HepG2 (cell line): ENCODE measurements around the gene SLC5A6. TPM values are rescaled to one million over a fixed set of nuclear protein-coding genes. Genes with fewer than 3 reads are reported as not detected.

Source experiments
- ARNTL ChIP-seq: sonication (generic); formaldehyde crosslinking; IDR thresholded peaks from 2 replicates; pipeline ENCODE4 v1.4.0; 2020; ENCODE audit warnings: mild to moderate bottlenecking, missing genetic modification reagents
- ASH2L ChIP-seq: fragments of 300-600, 200-600 bp; sonication (generic); IDR thresholded peaks from 2 replicates; pipeline ENCODE4 v1.7.0; 2017; ENCODE audit warnings: low read depth, mild to moderate bottlenecking, moderate library complexity, mixed read lengths, low read length; ENCODE audit not compliant: insufficient read length
- CC2D1A ChIP-seq: sonication (generic); formaldehyde crosslinking; IDR thresholded peaks from 2 replicates; pipeline ENCODE4 v1.8.1; 2023; ENCODE audit warnings: mild to moderate bottlenecking, missing genetic modification reagents
- EEA1 ChIP-seq: sonication (generic); formaldehyde crosslinking; IDR thresholded peaks from 2 replicates; pipeline ENCODE4 v1.5.1; 2020; ENCODE audit warnings: mild to moderate bottlenecking, missing genetic modification reagents, borderline replicate concordance
- GPBP1L1 ChIP-seq: sonication (generic); formaldehyde crosslinking; IDR thresholded peaks from 2 replicates; pipeline ENCODE4 v1.5.0; 2020; ENCODE audit warnings: mild to moderate bottlenecking, missing genetic modification reagents
- MLLT10 ChIP-seq: sonication (generic); formaldehyde crosslinking; IDR thresholded peaks from 2 replicates; pipeline ENCODE4 v1.4.0; 2020; ENCODE audit warnings: missing genetic modification reagents
- NFE2L2 ChIP-seq: fragments of 150-350 bp; IDR thresholded peaks from 2 replicates; pipeline ENCODE4 v1.6.1; 2014; ENCODE audit warnings: low read length
- PHF21A ChIP-seq: sonication (generic); formaldehyde crosslinking; IDR thresholded peaks from 2 replicates; pipeline ENCODE4 v1.5.0; 2020; ENCODE audit warnings: mild to moderate bottlenecking, missing genetic modification reagents
- SMAD9 ChIP-seq: sonication (generic); formaldehyde crosslinking; IDR thresholded peaks from 2 replicates; pipeline ENCODE4 v1.5.1; 2020; ENCODE audit warnings: mild to moderate bottlenecking, missing genetic modification reagents
- STAT5B ChIP-seq: sonication (generic); formaldehyde crosslinking; IDR thresholded peaks from 2 replicates; pipeline ENCODE4 v1.4.0; 2020; ENCODE audit warnings: missing genetic modification reagents
- TAF1 ChIP-seq: sonication (generic); formaldehyde crosslinking; IDR thresholded peaks from 2 replicates; pipeline ENCODE4 v1.4.0; 2020; ENCODE audit warnings: missing genetic modification reagents
- THAP7 ChIP-seq: sonication (generic); formaldehyde crosslinking; IDR thresholded peaks from 2 replicates; pipeline ENCODE4 v1.8.1; 2023; ENCODE audit warnings: mild to moderate bottlenecking, missing genetic modification reagents
- ZNF343 ChIP-seq: sonication (generic); formaldehyde crosslinking; IDR thresholded peaks from 2 replicates; pipeline ENCODE4 v1.4.0; 2020; ENCODE audit warnings: mild to moderate bottlenecking, missing genetic modification reagents
- ZNF496 ChIP-seq: sonication (generic); formaldehyde crosslinking; IDR thresholded peaks from 2 replicates; pipeline ENCODE4 v1.8.1; 2023; ENCODE audit warnings: mild to moderate bottlenecking, moderate library complexity, missing genetic modification reagents; ENCODE audit not compliant: insufficient replicate concordance
- ZNF607 ChIP-seq: sonication (generic); formaldehyde crosslinking; IDR thresholded peaks from 2 replicates; pipeline ENCODE4 v1.5.1; 2020; ENCODE audit warnings: missing genetic modification reagents, mild to moderate bottlenecking, borderline replicate concordance
- ZNF615 ChIP-seq: sonication (generic); formaldehyde crosslinking; IDR thresholded peaks from 2 replicates; pipeline ENCODE4 v1.5.0; 2020; ENCODE audit warnings: mild to moderate bottlenecking, missing genetic modification reagents, borderline replicate concordance
- polyA plus RNA-seq, 8 experiments: library from polyadenylated mRNA; depleted of rRNA in 3 of 8; stranded (reverse) in 7 of 8; unstranded in 1 of 8; fragments of >200 nt; fragmentation: Illumina TruSeq in 4 of 8; extraction: Trizol in 4 of 8; gene quantifications; 2 replicates each; pipeline versions ENCODE4 v1.2.1 to v1.2.3, GENCODE V29; 2011 to 2016; ENCODE audit warnings: low read depth in 4 of 8, missing spikeins in 1 of 8, mixed read lengths in 1 of 8; ENCODE audit not compliant: insufficient read depth in 1 of 8
- total RNA-seq, 5 experiments: library from RNA; depleted of rRNA; stranded (reverse); fragments of >200 nt; fragmentation: Illumina TruSeq; extraction: Trizol; gene quantifications; 2 replicates each; pipeline ENCODE4 v1.2.3, GENCODE V29; 2016; ENCODE audit warnings: low read depth in 1 of 5
- TF ChIP-seq, protein P1 (sequence below): sonication (generic); formaldehyde crosslinking; IDR thresholded peaks from 2 replicates; pipeline ENCODE4 v1.4.0; 2020; ENCODE audit warnings: mild to moderate bottlenecking, missing genetic modification reagents
- TF ChIP-seq, protein P2 (sequence below): sonication (generic); formaldehyde crosslinking; IDR thresholded peaks from 2 replicates; pipeline ENCODE4 v1.4.0; 2020; ENCODE audit warnings: mild to moderate bottlenecking, missing genetic modification reagents
- TF ChIP-seq, protein P3 (sequence below): sonication (generic); formaldehyde crosslinking; IDR thresholded peaks from 2 replicates; pipeline ENCODE4 v1.9.0; 2021; ENCODE audit warnings: missing genetic modification reagents, borderline replicate concordance

Gene SLC5A6
- total and polyA plus RNA-seq, 2 of the 13 experiments (the other 11 are each of a cell fraction or from before 2014, with no cell fraction given) = 135 to 417 TPM

DNA sequence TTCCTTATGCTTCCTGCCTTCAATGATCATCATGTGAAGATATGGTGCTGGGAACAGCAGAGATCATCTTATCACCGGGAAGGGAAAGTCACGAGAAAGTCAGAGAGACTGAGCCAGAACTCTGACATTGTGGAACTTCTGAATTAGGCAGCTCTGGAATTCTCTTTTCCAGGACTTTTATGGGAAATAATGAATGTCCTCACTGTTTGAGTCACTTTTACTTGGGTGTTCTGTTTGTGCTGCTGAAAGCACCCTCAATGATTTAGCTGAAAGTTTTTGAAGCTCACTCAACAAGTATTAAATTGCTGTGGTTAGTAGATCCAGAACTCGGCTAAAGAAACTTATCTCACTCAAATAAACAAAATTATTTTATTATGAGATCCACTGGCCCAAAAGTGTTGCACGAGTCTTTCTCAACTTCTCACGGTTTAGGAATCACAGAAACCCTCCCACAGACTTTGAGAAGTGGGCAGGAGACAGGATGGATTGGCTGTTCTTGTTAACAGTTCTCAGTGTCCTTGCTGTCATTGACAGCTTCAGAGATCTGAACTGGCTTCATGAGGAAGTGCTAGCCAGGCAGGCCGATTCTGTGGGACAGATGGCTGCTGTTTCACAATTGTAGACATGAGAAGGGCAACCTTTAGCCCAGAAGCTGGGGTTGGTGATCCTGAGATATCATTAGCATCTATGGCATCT, 26.6 kb downstream of the SLC5A6 start (continued):
- TF ChIP-seq, protein P1, sequence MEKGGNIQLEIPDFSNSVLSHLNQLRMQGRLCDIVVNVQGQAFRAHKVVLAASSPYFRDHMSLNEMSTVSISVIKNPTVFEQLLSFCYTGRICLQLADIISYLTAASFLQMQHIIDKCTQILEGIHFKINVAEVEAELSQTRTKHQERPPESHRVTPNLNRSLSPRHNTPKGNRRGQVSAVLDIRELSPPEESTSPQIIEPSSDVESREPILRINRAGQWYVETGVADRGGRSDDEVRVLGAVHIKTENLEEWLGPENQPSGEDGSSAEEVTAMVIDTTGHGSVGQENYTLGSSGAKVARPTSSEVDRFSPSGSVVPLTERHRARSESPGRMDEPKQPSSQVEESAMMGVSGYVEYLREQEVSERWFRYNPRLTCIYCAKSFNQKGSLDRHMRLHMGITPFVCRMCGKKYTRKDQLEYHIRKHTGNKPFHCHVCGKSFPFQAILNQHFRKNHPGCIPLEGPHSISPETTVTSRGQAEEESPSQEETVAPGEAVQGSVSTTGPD (CRISPR knock-in tag) = no peak; the same call in 1 of the 2 replicates
- TF ChIP-seq THAP7 (no peak), EEA1 (CRISPR knock-in tag) (no peak), STAT5B (CRISPR knock-in tag) (no peak), ZNF496 (no peak), MLLT10 (no peak), TAF1 (CRISPR knock-in tag) (no peak), NFE2L2 (no peak), ZNF343 (CRISPR knock-in tag) (no peak), CC2D1A (CRISPR knock-in tag) (peak; percentile 19; the same call in 1 of the 2 replicates), PHF21A (CRISPR knock-in tag) (0 out of 2 replicates have a peak, but pooled peaks have one; percentile 49), ARNTL (no peak), GPBP1L1 (CRISPR knock-in tag) (no peak), ZNF615 (CRISPR knock-in tag) (no peak), ASH2L (peak; percentile 54), ZNF607 (peak; percentile 57; the same call in 1 of the 2 replicates), SMAD9 (no peak)
- TF ChIP-seq, protein P2, sequence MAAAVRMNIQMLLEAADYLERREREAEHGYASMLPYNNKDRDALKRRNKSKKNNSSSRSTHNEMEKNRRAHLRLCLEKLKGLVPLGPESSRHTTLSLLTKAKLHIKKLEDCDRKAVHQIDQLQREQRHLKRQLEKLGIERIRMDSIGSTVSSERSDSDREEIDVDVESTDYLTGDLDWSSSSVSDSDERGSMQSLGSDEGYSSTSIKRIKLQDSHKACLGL = no peak
- TF ChIP-seq, protein P3, sequence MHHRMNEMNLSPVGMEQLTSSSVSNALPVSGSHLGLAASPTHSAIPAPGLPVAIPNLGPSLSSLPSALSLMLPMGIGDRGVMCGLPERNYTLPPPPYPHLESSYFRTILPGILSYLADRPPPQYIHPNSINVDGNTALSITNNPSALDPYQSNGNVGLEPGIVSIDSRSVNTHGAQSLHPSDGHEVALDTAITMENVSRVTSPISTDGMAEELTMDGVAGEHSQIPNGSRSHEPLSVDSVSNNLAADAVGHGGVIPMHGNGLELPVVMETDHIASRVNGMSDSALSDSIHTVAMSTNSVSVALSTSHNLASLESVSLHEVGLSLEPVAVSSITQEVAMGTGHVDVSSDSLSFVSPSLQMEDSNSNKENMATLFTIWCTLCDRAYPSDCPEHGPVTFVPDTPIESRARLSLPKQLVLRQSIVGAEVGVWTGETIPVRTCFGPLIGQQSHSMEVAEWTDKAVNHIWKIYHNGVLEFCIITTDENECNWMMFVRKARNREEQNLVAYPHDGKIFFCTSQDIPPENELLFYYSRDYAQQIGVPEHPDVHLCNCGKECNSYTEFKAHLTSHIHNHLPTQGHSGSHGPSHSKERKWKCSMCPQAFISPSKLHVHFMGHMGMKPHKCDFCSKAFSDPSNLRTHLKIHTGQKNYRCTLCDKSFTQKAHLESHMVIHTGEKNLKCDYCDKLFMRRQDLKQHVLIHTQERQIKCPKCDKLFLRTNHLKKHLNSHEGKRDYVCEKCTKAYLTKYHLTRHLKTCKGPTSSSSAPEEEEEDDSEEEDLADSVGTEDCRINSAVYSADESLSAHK = no peak
